Cerebellar cortex (tissue), 1 donor: Measurements from ENCODE around the gene F12.
"Not testable (repeated sequence)": the region's sequence is repeated elsewhere in the genome, so short reads cannot be mapped to it uniquely, and the experiment has no call there.

Experiments
- DNase-seq: peaks from one replicate; pipeline ENCODE4 v3.0.0-alpha.2; 2015; ENCODE audit warnings: low spot score

Gene F12

GRCh38 chr5:177368869-177369644 lies 40.3 kb downstream of the F12 start:
- DNase-seq, result peak; percentile 59

- peak; percentile 24 for DNase-seq
These were observed 41.1 kb downstream of the F12 start for GRCh38 chr5:177367981-177368868.

- no peak for DNase-seq
These were observed 42.0 kb downstream of the F12 start for GRCh38 chr5:177367323-177367848.

GRCh38 chr5:177366528-177367322 lies 42.6 kb downstream of the F12 start:
- peak; percentile 80 for DNase-seq

GRCh38 chr5:177365845-177366527 lies 43.4 kb downstream of the F12 start:
- DNase-seq, result no peak

GRCh38 chr5:177364159-177364962 lies 45.0 kb downstream of the F12 start:
- no peak for DNase-seq

GRCh38 chr5:177363565-177363964 lies 45.8 kb downstream of the F12 start:
- DNase-seq, result no peak

GRCh38 chr5:177362610-177363507 lies 46.5 kb downstream of the F12 start:
- DNase-seq, result peak; percentile 41

GRCh38 chr5:177362292-177362609 lies 47.1 kb downstream of the F12 start:
- no peak for DNase-seq

GRCh38 chr5:177361418-177362291 lies 47.7 kb downstream of the F12 start:
- DNase-seq, result no peak

GRCh38 chr5:177360740-177361139 lies 48.6 kb downstream of the F12 start:
- DNase-seq, result not testable (repeated sequence)

- DNase-seq, result no peak
These were observed 49.5 kb downstream of the F12 start for GRCh38 chr5:177359860-177360259.

GRCh38 chr5:177359451-177359851 lies 49.9 kb downstream of the F12 start:
- DNase-seq, result no peak

GRCh38 chr5:177358370-177358819 lies 51.0 kb downstream of the F12 start:
- DNase-seq, result no peak

GRCh38 chr5:177357459-177358351 lies 51.7 kb downstream of the F12 start, which contains the start of gene RGS14:
RGS14 (plus strand) TSS chr5:177357924; CDS start chr5:177358025, 101 bp downstream.
- no peak for DNase-seq

GRCh38 chr5:177357146-177357458 lies 52.3 kb downstream of the F12 start:
- DNase-seq, result no peak

- DNase-seq, result no peak
These were observed 52.6 kb downstream of the F12 start for GRCh38 chr5:177356746-177357145.

GRCh38 chr5:177355868-177356168 lies 53.5 kb downstream of the F12 start:
- no peak for DNase-seq
